ENCODE results near the gene GPR31.

GRCh38 chr6:167112421-167112820 lies 45.4 kb downstream of the GPR31 start:
- TF ChIP-seq CTCF (IDR thresholded peaks at IDR 0.05; ENCODE audit: insufficient read depth, low read length, poor library complexity, severe bottlenecking) (no peak), EZH2phosphoT487 (conservative IDR thresholded peaks at IDR 0.05; ENCODE audit: low read length) (no peak)

Measured in SU-DHL-6 (cell line).